ENCODE data around the gene GPT2. TPM values are rescaled to one million over a fixed set of nuclear protein-coding genes. Genes with fewer than 3 reads are reported as not detected.

Gene GPT2
- total RNA-seq, 1 experiment from 2014 or later = 81.8 TPM

DNA sequence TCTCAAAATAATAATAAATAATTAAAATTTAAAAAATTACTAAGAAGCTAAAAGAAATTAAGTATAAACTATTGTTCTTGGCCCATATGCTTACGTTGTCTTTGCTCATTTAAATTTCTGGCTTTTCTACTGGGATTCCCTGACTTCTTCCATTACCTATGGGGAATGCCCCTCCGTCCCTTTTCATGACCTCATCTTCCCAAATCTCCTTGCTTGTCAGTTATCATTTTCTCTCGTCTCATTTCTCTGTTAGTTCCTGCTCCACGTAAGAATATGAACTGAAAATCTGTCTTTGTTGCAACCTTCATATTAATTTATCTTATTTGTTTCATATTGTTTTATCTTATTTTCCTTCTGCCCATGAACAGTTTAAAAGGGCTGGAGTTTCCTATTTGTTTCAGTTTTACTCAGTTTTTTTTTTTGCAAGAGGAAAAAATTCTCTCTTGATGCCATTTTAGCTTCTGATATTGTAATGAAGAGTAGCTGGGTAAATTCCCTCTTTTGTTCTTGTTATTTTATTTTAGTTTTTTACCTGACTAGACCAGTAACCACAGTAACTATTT, 91.8 kb downstream of the GPT2 start:
- Mint-ChIP-seq H3K9me3 (no peaks in the 10 kb centered on the region), H3K27me3 (ENCODE audit: low read depth) (no peaks in the 10 kb centered on the region), H3K4me3 (no peak overlapping the region), H3K36me3 (peaks cover 12% of the 10 kb centered on the region), H3K27ac (peak overlapping the region; percentile 92), H3K4me1 (peaks cover 38% of the 10 kb centered on the region)
- TF ChIP-seq CREB1 (CRISPR knock-in tag; IDR thresholded peaks at IDR 0.05) (no peak), KAT7 (CRISPR knock-in tag; IDR thresholded peaks at IDR 0.05; ENCODE audit: borderline replicate concordance) (no peak), MYBL2 (CRISPR knock-in tag; IDR thresholded peaks at IDR 0.05) (no peak), SMAD3 (CRISPR knock-in tag; IDR thresholded peaks at IDR 0.05; ENCODE audit: borderline replicate concordance) (no peak), MXD4 (CRISPR knock-in tag; IDR thresholded peaks at IDR 0.05; ENCODE audit: borderline replicate concordance) (no peak), CBFB (CRISPR knock-in tag; IDR thresholded peaks at IDR 0.05; ENCODE audit: low read depth) (no peak), GABPB1 (CRISPR knock-in tag; IDR thresholded peaks at IDR 0.05) (no peak), NFYB (CRISPR knock-in tag; conservative IDR thresholded peaks at IDR 0.05; ENCODE audit: low read depth) (no peak), ATF1 (CRISPR knock-in tag; IDR thresholded peaks at IDR 0.05) (no peak), GTF2I (CRISPR knock-in tag; conservative IDR thresholded peaks at IDR 0.05) (no peak), TEAD4 (CRISPR knock-in tag; IDR thresholded peaks at IDR 0.05) (no peak), ZNF121 (CRISPR knock-in tag; IDR thresholded peaks at IDR 0.05) (no peak)
- TF ChIP-seq, protein P1, sequence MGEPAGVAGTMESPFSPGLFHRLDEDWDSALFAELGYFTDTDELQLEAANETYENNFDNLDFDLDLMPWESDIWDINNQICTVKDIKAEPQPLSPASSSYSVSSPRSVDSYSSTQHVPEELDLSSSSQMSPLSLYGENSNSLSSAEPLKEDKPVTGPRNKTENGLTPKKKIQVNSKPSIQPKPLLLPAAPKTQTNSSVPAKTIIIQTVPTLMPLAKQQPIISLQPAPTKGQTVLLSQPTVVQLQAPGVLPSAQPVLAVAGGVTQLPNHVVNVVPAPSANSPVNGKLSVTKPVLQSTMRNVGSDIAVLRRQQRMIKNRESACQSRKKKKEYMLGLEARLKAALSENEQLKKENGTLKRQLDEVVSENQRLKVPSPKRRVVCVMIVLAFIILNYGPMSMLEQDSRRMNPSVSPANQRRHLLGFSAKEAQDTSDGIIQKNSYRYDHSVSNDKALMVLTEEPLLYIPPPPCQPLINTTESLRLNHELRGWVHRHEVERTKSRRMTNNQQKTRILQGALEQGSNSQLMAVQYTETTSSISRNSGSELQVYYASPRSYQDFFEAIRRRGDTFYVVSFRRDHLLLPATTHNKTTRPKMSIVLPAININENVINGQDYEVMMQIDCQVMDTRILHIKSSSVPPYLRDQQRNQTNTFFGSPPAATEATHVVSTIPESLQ (CRISPR knock-in tag; IDR thresholded peaks at IDR 0.05) = no peak
- TF ChIP-seq, protein P2, sequence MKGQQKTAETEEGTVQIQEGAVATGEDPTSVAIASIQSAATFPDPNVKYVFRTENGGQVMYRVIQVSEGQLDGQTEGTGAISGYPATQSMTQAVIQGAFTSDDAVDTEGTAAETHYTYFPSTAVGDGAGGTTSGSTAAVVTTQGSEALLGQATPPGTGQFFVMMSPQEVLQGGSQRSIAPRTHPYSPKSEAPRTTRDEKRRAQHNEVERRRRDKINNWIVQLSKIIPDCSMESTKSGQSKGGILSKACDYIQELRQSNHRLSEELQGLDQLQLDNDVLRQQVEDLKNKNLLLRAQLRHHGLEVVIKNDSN (CRISPR knock-in tag; IDR thresholded peaks at IDR 0.05) = no peak
- TF ChIP-seq, protein P3, sequence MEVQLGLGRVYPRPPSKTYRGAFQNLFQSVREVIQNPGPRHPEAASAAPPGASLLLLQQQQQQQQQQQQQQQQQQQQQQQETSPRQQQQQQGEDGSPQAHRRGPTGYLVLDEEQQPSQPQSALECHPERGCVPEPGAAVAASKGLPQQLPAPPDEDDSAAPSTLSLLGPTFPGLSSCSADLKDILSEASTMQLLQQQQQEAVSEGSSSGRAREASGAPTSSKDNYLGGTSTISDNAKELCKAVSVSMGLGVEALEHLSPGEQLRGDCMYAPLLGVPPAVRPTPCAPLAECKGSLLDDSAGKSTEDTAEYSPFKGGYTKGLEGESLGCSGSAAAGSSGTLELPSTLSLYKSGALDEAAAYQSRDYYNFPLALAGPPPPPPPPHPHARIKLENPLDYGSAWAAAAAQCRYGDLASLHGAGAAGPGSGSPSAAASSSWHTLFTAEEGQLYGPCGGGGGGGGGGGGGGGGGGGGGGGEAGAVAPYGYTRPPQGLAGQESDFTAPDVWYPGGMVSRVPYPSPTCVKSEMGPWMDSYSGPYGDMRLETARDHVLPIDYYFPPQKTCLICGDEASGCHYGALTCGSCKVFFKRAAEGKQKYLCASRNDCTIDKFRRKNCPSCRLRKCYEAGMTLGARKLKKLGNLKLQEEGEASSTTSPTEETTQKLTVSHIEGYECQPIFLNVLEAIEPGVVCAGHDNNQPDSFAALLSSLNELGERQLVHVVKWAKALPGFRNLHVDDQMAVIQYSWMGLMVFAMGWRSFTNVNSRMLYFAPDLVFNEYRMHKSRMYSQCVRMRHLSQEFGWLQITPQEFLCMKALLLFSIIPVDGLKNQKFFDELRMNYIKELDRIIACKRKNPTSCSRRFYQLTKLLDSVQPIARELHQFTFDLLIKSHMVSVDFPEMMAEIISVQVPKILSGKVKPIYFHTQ (CRISPR knock-in tag; IDR thresholded peaks at IDR 0.05) = no peak
- TF ChIP-seq, protein P4, sequence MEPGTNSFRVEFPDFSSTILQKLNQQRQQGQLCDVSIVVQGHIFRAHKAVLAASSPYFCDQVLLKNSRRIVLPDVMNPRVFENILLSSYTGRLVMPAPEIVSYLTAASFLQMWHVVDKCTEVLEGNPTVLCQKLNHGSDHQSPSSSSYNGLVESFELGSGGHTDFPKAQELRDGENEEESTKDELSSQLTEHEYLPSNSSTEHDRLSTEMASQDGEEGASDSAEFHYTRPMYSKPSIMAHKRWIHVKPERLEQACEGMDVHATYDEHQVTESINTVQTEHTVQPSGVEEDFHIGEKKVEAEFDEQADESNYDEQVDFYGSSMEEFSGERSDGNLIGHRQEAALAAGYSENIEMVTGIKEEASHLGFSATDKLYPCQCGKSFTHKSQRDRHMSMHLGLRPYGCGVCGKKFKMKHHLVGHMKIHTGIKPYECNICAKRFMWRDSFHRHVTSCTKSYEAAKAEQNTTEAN (CRISPR knock-in tag; IDR thresholded peaks at IDR 0.05) = no peak
- TF ChIP-seq, protein P5, sequence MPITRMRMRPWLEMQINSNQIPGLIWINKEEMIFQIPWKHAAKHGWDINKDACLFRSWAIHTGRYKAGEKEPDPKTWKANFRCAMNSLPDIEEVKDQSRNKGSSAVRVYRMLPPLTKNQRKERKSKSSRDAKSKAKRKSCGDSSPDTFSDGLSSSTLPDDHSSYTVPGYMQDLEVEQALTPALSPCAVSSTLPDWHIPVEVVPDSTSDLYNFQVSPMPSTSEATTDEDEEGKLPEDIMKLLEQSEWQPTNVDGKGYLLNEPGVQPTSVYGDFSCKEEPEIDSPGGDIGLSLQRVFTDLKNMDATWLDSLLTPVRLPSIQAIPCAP (CRISPR knock-in tag; IDR thresholded peaks at IDR 0.05) = no peak
- TF ChIP-seq, protein P6, sequence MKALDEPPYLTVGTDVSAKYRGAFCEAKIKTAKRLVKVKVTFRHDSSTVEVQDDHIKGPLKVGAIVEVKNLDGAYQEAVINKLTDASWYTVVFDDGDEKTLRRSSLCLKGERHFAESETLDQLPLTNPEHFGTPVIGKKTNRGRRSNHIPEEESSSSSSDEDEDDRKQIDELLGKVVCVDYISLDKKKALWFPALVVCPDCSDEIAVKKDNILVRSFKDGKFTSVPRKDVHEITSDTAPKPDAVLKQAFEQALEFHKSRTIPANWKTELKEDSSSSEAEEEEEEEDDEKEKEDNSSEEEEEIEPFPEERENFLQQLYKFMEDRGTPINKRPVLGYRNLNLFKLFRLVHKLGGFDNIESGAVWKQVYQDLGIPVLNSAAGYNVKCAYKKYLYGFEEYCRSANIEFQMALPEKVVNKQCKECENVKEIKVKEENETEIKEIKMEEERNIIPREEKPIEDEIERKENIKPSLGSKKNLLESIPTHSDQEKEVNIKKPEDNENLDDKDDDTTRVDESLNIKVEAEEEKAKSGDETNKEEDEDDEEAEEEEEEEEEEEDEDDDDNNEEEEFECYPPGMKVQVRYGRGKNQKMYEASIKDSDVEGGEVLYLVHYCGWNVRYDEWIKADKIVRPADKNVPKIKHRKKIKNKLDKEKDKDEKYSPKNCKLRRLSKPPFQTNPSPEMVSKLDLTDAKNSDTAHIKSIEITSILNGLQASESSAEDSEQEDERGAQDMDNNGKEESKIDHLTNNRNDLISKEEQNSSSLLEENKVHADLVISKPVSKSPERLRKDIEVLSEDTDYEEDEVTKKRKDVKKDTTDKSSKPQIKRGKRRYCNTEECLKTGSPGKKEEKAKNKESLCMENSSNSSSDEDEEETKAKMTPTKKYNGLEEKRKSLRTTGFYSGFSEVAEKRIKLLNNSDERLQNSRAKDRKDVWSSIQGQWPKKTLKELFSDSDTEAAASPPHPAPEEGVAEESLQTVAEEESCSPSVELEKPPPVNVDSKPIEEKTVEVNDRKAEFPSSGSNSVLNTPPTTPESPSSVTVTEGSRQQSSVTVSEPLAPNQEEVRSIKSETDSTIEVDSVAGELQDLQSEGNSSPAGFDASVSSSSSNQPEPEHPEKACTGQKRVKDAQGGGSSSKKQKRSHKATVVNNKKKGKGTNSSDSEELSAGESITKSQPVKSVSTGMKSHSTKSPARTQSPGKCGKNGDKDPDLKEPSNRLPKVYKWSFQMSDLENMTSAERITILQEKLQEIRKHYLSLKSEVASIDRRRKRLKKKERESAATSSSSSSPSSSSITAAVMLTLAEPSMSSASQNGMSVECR (CRISPR knock-in tag; IDR thresholded peaks at IDR 0.05; ENCODE audit: borderline replicate concordance) = no peak
- ATAC-seq (no peak), DNase-seq (ENCODE audit: low spot score) (no peak)
- CTCF ChIA-PET = interaction anchor here (1.9 kb wide), 1 partner anchor 62 kb away, joined by 9 read pairs; no protein-coding TSS in a partner anchor
- POLR2A ChIA-PET = interaction anchor here (0.6 kb wide), 1 partner anchor 188 kb away, joined by 5 read pairs; no protein-coding TSS in a partner anchor

All from WTC11 (cell line).